GM18499 (cell line): ENCODE data around the gene PKD2.
"Not testable (repeated sequence)": the region's sequence is repeated elsewhere in the genome, so short reads cannot be mapped to it uniquely, and the experiment has no call there.

ENCODE experiments used
- ATAC-seq: cut with Tn5 transposase; IDR thresholded peaks from one replicate; pipeline ENCODE4 v1.9.1; 2021; ENCODE audit warnings: moderate number of reproducible peaks; ENCODE audit not compliant: insufficient read depth, unreplicated experiment

PKD2 gene

GRCh38 chr4:87985097-87985886, 22.1 kb upstream of the PKD2 start:
- no peak for ATAC-seq

DNA sequence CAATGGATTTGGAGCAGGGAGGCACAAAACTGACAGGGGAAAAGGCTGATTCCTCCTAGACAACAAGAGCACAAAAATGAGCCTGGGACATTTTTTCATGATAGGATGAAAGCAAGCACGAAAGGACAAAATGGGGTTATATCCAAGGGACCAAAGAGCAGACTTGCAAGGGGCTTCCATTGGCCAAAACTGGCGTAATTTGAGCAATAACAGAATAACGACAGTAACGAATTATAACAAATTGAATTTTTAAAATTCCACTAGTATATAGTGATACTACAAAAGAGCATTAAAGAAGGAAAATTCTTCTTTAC, 21.6 kb upstream of the PKD2 start:
- ATAC-seq: no peak

GRCh38 chr4:87986508-87986907, 20.9 kb upstream of the PKD2 start:
- no peak for ATAC-seq

DNA sequence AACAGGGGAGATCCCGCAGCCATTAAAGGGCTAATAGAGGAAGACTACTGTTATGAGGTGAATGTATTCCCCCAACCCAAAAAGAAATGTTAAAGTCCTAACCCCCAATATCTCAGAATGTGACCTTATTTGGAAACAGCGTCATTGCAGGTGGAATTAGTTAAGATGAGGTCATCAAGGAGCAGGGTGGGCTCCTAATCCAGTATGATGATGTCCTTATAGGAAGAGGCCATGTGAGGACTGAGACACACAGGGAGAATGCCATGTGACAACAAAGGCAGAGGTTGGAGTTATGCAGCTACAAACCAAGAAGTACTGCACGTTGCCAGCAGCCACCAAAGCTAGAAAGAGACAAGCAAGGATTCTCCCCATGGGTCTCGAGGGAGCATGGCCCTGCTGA, 17.7 kb upstream of the PKD2 start:
- ATAC-seq: no peak

DNA sequence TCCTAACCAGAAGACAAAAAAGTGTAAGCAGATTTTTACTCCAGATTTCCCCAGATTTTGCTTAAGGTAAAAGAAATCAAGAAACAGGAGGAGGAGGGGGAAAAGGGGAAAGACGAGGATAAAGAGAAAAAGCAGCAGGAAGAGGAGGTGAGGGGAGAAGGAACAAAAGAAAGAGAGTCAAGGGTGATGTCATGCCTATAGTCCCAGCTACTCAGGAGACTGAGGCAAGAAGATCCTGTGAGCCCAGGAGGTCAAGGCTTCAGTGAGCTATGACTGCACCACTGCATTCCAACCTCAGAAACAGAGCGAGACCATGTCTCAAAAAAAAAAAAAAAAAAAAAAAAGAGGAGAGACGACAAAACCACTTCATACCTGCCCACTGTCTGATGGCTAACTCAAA, 12.0 kb upstream of the PKD2 start:
- no peak for ATAC-seq

- ATAC-seq: not testable (repeated sequence)
These were observed 8.2 kb upstream of the PKD2 start for GRCh38 chr4:87999191-87999691.

GRCh38 chr4:88001871-88002270, 5.6 kb upstream of the PKD2 start:
- ATAC-seq: no peak

DNA sequence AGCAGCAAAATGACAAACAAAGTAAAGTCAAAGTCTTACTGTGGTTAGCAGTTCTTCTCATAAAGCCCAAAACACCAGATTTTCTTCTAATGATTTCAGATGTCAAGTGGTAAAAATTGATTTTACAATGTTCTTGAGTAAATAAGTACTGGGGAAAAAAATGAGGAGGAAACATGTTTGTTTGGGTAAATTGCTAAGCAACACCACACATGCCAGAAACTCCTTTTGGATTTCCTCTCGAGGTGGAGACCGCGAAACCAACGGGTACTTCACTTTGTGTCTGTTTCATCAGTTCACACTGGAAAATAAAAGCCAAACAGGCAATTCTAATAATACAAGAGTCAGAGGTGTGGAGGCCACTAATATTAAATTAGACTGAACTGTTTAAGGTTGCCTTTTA, 4.6 kb upstream of the PKD2 start:
- no peak for ATAC-seq

GRCh38 chr4:88003261-88003660, 4.2 kb upstream of the PKD2 start:
- ATAC-seq: no peak

DNA sequence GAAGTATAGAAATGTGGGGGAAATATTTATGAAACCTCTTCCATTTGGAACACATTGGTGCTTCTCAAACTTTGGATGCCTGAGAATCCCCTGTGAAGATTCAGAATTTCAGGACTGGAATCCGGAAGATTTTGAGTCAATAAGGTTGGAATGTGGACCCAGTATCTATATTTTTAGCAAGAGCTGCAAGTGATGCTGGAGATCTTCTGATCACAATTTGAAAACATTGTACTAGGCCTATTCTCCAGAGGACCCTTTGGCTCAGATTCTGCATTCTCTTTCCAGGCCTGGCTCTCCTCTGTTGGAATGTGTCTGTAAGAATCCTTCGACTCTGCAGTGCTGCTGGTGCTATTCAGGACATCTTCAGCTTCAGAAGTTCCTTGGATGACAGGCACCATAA, 2.4 kb upstream of the PKD2 start:
- no peak for ATAC-seq

DNA sequence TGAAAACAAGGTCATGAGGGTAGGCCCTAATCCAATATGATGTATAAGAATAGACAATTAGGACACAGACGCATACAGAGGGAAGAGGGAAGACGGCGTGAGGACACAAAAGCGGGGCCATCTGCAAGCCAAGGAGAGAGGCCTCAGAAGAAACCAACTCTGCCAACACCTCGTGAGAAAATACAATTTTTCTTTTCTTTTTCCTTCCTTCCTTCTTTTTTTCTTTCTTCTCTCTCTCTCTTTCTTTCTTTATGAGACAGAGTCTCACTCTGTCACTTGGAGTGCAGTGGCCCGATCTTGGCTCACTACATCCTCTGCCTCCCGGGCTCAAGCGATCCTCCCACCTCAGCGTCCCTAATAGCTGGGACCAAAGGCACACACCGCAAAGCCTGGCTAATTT, 1.5 kb upstream of the PKD2 start:
- no peak for ATAC-seq

GRCh38 chr4:88006956-88007303, 505 bp upstream of the PKD2 start:
- no peak for ATAC-seq

- ATAC-seq: peak; percentile 15
These were observed 797 bp downstream of the PKD2 start for GRCh38 chr4:88008122-88008742.

DNA sequence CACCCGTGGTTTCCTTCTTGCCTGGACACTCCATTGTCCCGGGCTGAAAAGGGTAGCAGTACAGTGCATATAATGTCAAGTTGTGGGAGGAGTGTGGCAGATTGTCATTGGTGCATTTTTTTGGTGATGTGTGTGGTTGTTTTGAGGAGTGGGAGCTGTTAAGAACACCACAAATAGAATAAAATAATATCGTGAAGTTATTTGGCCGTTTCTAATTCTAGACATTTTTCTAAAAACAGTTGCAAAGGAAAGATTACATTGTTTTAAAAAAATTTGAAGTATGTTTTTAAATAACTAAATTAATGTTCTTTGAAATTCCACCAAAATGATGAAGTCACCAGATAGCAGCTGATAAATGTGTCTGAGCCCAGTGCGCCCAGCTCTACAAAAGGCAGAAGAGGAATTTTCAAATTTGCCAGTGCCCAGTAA, 1.3 kb downstream of the PKD2 start:
- no peak for ATAC-seq

DNA sequence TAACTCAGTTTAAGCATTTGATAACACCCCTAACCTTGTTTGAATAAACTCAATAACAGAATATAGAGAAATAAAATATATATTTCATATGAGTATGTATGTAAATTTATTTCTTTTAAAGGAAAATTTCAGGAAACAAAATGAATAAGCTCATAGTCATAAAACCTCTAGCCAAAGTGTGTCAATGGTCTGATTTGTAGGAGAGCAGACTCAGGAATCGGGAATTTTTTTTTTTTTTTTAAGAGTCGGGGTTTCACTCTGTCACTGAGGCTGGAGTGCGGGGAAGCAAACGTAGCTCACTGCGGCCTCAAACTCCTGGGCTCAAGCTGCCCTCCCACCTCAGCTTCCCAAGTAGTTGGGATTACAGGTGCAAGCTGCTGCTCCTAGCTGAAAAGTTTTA, 2.4 kb downstream of the PKD2 start:
- ATAC-seq: no peak

GRCh38 chr4:88010966-88011365, 3.5 kb downstream of the PKD2 start:
- ATAC-seq: no peak

DNA sequence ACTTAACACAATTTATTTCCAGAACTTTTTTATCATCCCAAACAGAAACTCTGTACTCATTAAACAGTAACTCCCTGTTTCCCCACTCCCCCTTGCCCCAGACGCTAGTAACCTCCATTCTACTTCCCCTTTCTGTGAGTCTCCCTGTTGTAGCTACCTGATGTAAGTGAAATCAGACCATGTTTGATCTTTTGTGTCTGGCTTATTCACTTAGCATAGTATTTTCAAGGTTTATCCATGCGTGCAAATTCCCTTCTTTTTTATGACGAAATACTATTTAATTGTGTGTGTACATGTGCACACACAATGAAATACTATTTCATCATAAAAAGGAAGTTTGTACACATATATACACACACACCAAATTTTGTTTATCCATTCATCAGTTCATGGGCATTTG, 5.2 kb downstream of the PKD2 start:
- ATAC-seq: peak; percentile 48

GRCh38 chr4:88014386-88014905, 7.0 kb downstream of the PKD2 start:
- no peak for ATAC-seq

- ATAC-seq: no peak
These were observed 8.3 kb downstream of the PKD2 start for GRCh38 chr4:88015659-88016295.

- no peak for ATAC-seq
These were observed 10.3 kb downstream of the PKD2 start for GRCh38 chr4:88017516-88018297.

DNA sequence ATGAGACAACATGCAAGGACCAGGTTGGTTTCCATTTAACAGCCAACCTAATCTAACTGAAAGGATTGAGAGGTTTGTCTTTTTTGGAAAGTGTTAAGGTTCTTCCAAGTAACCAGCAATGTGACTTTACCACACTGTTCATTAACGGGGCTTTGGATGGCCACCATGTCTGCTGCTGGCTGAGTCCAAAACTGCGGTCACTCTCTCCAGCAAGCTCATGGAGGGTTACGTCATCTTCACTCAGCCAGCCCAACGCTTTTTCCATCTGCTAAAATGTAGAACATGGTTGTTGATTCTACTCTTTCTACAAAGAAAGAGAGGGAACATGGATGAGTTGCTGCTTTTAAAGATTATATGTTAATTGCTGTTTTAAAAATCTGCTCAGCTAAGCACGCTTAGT, 11.0 kb downstream of the PKD2 start:
- ATAC-seq: no peak
